KOPT-K1 (cell line): ENCODE results near the gene CNBD2.
A peak's percentile ranks its signal among the peaks of the same experiment; 100 is the strongest.
"Not testable (repeated sequence)": the region's sequence is repeated elsewhere in the genome, so short reads cannot be mapped to it uniquely, and the experiment has no call there.

Experiments used
- H3K27ac ChIP-seq: fragments of 200-600 bp; sonication (generic); 2 replicates; pipeline ENCODE4 v1.5.1; 2016; ENCODE audit warnings: antibody characterized with exemption, mild to moderate bottlenecking, low read depth, low read length; ENCODE audit not compliant: poor library complexity, severe bottlenecking
- H3K36me3 ChIP-seq: fragments of 200-600 bp; sonication (generic); 2 replicates; pipeline ENCODE4 v1.5.1; 2017; ENCODE audit warnings: antibody characterized with exemption, mild to moderate bottlenecking, low read length, moderate library complexity; ENCODE audit not compliant: insufficient read depth
- H3K9me3 ChIP-seq: fragments of 200-600 bp; sonication (generic); 2 replicates; pipeline ENCODE4 v1.5.1; 2017; ENCODE audit warnings: antibody characterized with exemption, low read length, mild to moderate bottlenecking; ENCODE audit not compliant: insufficient read depth, poor library complexity, severe bottlenecking

The CNBD2 gene

DNA sequence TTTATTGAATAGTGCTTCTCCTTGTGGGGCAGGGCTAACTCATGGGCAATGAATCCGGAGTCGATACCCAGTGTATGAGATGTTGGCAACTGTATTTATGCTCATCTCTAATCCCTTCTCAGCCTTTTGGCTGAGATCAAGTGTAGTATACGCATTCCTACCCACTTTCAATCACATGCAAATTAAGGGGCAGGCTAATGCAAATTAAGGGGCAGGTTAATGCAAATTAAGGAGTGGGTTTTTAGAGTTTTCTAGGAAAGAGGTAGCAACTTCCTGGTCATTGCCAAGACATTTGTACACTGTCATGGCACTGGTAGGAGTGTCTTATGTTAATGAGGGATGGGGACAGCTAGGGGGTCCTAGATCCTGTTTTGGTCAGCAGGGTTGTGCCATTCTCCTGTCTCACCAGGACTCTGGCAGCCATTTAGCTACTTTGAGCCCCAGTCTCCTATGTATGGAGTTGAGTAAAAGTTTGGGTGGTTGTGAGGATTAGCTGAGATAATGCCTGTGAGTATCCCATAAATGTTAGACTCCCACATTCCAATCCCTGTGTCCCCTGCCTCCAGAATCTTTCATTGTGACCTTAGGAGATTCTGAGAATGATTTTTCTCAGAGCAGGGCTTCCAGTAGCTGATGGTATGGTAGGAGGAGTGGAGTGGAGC lies at the start of gene CNBD2:
Gene CNBD2 (plus strand): TSS at position 612 of the 662 bp plus-strand sequence. CDS start 173 bp downstream, outside the sequence.
- H3K36me3 ChIP-seq, result no peaks in the 10 kb centered on the region
- H3K27ac ChIP-seq, result no peak within 1 kb of the TSS
- no peaks in the 10 kb centered on the region for H3K9me3 ChIP-seq

DNA sequence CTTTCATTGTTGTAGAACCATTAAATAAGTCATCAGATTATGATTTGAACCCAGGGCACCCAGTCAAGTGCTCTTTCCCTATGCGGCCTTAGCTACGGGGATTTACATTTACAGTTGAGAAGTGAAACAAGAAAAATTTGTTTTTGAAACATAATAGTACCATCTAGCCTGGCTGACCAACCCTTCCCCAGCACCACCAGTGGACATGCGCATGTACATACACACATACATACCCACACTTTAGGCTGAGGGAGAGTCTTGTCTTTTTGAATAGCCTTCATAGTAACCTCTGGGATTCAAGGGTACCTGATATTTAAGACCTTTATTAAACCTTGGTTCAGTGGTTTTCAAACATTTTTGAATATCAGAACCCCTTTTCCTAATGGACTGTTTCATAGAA lies 47.9 kb upstream of the CNBD2 start:
- Histone ChIP-seq H3K9me3 (no peaks in the 10 kb centered on the region), H3K27ac (no peak overlapping the region), H3K36me3 (peaks cover 80% of the 10 kb centered on the region)

DNA sequence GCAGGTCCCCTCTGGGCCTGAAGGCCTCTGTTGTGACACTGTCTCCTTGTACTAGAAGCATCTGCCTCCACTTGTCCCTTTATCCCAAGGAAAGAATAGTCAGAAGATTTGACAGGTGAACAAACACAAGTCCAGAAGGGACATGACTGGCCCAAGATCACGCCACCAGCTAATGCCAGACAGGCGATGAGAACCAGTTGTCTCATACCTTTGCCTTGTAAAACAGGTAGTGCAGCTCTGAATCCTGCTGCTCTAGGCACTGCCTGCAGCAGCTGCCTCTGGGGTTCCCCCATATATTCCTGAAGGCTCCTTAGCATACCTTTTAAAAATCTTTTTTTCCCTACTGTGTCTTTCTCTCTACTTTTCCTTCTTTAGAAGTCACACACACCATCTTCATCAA lies 39.1 kb upstream of the CNBD2 start:
- Histone ChIP-seq H3K36me3 (peaks cover 75% of the 10 kb centered on the region), H3K27ac (no peak overlapping the region), H3K9me3 (no peaks in the 10 kb centered on the region)

DNA sequence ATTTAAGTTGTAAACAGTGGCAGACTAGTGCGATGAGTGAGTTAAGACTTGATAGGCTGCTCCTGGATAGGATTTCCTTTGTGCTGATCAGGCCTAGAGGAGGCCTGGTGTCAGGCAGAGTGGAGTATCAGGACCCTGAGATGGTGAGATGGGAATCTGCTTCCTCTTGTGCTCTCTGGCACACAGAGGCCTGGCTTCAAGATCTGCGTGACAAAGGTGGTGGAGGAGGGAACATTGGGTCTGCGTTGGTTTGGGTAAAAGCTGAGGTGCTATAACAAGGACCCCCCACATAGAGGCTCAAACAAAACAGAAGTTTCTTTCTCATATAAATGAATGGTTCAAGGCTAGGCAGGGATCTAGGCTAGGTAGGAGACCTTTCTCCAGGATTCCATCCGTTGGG lies 34.3 kb upstream of the CNBD2 start:
- H3K9me3 ChIP-seq, result no peaks in the 10 kb centered on the region
- H3K36me3 ChIP-seq, result peaks cover 95% of the 10 kb centered on the region
- no peak overlapping the region for H3K27ac ChIP-seq

DNA sequence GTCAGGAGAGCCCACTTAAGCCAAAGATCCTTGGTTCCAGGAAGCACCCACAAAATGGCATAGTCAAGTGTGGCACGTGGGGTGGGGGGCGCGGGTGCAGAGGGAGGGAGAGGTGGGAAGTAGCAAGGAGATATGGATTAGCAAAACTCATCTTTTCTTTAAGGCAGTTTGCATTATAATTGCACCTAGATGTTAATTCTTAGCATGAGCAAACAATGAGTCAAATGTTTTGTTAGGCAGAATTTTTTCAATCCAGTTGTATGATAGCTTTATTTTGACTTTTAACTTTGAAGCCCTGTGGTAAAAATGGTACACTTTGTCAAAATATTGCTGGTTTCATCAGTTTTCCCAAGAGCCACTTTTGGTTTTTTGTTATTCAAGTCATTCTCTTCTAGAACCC lies 29.1 kb upstream of the CNBD2 start:
- Histone ChIP-seq H3K27ac (no peak overlapping the region), H3K36me3 (peaks cover 96% of the 10 kb centered on the region), H3K9me3 (no peaks in the 10 kb centered on the region)

DNA sequence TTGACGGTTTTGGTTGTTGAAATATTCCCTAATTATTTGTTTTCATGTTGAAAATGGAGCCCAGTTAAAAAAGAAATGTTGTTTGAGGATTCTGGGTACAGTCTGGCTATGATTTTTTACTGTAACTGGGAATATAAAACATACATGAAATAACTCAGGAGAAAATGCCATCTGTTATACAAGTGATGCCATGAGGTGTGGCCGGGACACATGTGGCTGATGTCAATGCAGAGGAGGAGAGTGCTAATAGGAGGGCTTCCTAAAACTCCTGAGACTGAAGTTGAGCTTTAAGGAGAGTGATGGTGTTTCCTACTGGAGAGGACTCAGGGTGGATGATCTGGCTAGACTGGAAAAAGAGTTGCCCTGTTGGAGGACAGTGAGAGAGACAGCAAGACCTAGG lies 26.8 kb upstream of the CNBD2 start:
- no peak overlapping the region for H3K27ac ChIP-seq
- H3K36me3 ChIP-seq, result peaks cover 88% of the 10 kb centered on the region
- no peaks in the 10 kb centered on the region for H3K9me3 ChIP-seq

DNA sequence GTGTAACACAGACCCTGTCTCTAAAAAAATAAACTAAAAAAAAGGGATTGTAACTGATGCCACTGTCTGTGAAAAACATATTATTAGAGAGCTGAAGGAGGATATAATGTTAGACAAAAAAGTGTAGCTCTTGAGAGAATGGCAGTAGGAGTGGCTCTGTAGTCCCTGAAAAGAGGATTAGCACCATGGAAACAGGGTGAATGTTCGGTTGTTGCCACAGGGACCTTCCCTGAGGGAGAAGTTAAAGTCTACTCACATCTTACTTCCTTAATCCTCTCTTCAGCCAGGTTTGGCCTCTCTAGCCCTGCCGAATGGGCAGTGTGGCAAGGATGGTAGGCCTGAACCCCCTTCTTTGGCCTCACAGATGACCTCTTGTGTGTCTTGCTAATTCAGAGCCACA lies 26.1 kb upstream of the CNBD2 start:
- H3K27ac ChIP-seq, result no peak overlapping the region
- H3K9me3 ChIP-seq, result no peaks in the 10 kb centered on the region
- peaks cover 89% of the 10 kb centered on the region for H3K36me3 ChIP-seq

DNA sequence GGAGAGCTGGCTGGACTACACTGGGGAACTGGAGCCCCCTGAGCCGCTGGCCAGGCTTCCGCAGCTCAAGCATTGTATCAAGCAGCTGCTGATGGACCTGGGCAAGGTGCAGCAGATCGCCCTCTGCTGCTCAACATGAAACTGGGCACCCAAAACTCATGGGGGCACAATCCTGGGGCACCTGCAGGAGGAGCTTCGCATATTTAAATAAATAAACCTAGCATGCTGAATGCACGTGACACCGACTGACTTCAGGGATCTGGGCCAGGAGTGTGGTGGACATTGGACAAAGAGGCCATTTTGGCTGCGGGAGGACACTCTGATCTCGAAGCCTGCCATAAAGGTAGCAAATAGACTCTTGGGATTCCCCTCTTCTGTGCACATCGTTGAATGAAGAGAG lies 20.9 kb upstream of the CNBD2 start:
- H3K27ac ChIP-seq, result no peak overlapping the region
- no peaks in the 10 kb centered on the region for H3K9me3 ChIP-seq
- H3K36me3 ChIP-seq, result peaks cover 77% of the 10 kb centered on the region

DNA sequence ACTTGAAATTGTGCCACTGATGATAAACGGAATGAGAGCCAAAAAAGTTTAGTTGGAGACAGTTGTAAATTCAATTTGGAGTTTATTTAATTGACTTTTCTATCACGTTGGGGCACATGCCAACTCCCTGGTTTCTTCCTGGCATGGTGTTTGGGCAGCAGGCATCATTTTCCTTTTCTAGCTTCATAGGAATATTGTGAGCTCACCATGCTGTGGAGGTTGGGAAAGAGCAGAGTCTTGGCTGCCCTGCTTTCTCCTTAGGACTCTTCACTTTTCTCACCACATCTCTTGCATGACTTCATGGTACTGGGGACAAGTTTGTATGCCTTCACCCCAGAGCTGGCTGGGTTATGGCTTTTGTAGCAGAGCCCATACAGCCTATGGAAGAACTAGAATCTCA lies 20.5 kb upstream of the CNBD2 start:
- Histone ChIP-seq H3K27ac (no peak overlapping the region), H3K36me3 (peaks cover 77% of the 10 kb centered on the region), H3K9me3 (no peaks in the 10 kb centered on the region)

DNA sequence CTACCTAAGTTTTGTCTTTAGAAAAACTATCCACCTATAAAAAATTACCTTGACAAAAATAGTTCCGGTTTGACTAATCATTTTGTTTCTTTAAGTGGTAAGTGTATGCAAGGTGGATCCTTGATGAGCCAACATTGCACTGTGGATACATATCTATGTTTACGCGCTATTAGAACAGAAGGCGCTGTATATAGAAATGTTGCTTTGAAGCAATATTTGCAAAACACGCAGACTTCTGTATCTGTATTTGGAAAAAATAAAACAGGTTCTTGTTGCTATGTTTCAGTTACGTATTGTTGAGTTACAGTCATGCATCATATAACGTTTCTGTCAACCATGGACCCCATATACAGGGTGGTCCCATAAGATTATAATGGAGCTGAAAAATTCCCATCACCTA lies 18.3 kb upstream of the CNBD2 start:
- H3K9me3 ChIP-seq, result no peaks in the 10 kb centered on the region
- H3K36me3 ChIP-seq, result peaks cover 61% of the 10 kb centered on the region
- H3K27ac ChIP-seq, result no peak overlapping the region

DNA sequence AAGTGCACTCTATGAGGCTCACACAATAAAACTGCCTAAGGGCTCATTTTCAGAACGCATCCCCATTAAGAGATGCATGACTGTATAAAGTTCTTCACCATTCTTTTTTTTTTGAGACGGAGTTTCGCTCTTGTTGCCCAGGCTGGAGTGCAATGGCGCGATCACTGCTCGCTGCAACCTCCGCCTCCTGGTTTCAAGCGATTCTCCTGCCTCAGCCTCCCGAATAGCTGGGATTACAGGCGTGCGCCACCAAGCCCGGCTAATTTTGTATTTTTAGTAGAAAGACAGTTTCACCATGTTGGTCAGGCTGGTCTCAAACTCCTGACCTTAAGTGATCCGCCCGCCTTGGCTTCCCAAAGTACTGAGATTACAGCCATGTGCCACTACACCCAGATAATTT lies 16.3 kb upstream of the CNBD2 start:
- peaks cover 47% of the 10 kb centered on the region for H3K36me3 ChIP-seq
- peak overlapping the region; percentile 96 for H3K27ac ChIP-seq
- not testable (repeated sequence) for H3K9me3 ChIP-seq

DNA sequence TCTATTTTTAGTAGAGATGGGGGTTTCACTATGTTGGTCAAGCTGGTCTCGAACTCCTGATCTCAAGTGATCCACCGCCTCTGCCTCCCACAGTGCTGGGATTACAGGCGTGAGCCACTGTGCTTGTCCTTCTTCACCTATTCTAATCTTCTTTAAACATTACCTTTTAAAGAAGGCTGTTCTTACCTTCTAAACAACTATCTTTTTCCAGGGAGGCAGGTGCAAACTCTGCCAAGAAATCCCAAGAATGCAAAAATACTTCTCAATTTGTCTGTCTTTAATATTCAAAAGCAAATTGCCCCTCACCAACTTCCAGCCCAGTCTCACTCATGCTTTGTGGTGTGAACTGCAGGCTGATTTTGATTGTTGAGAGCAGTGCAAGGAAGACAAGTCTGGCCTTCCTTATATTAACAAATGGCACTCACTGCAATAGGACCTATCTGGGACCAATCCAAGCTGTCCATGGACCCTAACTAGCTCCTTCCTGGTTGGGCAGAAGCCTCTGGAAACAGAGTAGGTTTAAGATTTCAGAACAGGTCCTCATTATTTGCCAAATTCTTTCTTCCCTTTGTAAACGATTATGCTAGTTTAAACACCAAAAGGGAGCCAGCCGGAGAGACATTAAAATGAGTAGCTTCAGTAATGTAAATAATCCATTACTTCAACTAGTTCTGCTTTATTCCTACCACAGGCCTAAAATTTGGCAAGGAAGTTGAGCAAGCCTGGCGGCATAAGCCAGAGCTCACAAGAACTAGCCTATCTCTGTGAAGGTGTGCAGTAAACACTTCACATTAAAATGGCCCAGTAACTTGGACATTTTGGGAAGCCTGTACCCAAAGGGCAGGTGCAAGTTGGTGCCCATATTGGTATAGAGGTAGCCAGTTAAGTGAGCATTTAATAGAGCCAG lies 15.7 kb upstream of the CNBD2 start:
- Histone ChIP-seq H3K9me3 (no peaks in the 10 kb centered on the region), H3K27ac (peak overlapping the region; percentile 96), H3K36me3 (peaks cover 41% of the 10 kb centered on the region)

DNA sequence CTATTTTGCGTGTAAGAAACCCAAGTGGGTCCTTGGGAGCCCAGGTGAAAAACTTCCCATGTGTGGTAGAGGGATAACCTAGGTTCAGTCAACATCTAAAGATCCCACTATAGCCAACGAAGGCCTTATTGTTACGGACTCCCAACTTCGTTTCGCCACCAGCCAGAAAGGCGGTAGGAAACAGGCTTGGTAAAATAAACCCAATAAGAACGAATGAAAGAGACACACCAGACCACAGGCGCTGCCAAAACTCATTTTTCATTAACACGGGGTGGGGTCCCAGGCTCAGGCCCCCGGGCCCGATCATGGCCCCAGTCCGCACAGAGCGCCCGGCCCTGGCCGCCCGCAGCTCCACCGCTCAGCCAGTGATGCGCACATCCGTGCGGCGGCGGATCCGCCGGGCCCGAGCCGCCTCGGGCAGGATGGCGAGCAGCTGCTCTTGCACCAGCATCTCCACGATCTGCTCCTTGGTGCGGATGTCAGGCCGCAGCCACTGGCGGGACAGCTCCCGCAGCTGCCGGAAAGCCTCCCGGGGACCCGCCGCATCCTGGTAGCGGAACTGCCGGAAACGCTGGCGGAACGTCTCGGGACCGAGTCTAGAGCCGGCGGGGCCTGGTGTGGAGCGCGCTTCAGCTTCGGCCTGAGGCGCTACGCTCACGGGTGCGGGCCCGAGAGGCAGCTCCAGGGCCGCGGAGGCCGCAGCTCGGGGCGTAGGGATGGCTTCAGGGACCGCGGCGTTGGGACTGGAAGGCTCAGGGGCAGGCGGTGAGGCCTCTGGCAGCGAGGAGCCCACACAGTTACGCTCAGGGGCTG lies 14.8 kb upstream of the CNBD2 start:
- peak overlapping the region; percentile 96 for H3K27ac ChIP-seq

DNA sequence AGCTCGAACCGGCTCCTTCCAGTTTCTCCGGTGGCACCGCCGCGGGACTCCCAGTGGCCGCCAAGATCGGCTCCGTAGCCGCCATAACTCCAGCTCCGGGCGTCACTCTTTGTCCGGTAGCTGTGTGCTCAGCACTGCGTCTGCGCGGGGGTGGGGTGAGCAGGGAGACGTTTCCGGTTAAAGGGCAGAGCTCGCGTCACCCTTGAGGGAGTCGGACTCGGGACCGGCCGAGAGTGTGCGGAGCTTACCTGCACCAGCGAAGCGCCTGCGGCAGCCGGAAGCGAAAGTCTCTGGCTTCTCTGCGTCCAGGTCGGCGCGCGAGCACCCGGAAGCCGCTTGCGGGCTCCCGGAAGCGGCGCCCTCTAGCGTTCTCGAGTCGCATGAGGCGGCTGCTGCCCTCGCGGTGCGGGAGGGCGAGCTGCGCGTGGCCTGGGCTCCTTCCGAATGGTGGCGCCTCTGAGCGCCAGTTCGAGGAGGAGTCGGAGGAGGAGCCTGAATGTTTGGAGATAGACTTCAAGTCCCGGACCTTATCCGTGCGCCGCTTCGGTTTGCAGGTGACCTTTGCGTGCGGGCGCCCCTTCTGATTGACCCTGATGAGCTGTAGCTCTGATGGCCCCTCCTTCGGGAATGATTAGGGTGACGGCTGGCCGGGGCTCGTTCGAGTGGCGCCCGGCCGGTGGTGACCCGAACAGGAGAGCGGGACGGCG lies 14.0 kb upstream of the CNBD2 start, which contains the start of gene SCAND1:
Gene SCAND1 (minus strand): TSS at position 303 of the 707 bp plus-strand sequence. CDS start 218 bp downstream, at position 85.
- Histone ChIP-seq H3K9me3 (peaks cover 7% of the 10 kb centered on the region), H3K27ac (peak within 1 kb of the TSS; percentile 96), H3K36me3 (peaks cover 25% of the 10 kb centered on the region)

More for the DNA sequence above, 14.8 kb upstream of the CNBD2 start:
- Histone ChIP-seq H3K36me3 (peaks cover 32% of the 10 kb centered on the region), H3K9me3 (peaks cover under 1% of the 10 kb centered on the region)
